Measurements from ENCODE around the gene SLC15A3. TPM values are rescaled to one million over a fixed set of nuclear protein-coding genes. Genes with fewer than 3 reads are reported as not detected.
A peak's percentile ranks its signal among the peaks of the same experiment; 100 is the strongest.

Gene SLC15A3
- total RNA-seq, 1 experiment from 2014 or later, result 10.2 TPM

GRCh38 chr11:60906132-60906972 lies 45.6 kb downstream of the SLC15A3 start, which contains the start of gene PRPF19 (continued):
- TF ChIP-seq USF1 (CRISPR knock-in tag; IDR thresholded peaks at IDR 0.05) (peak; percentile 57; the same call in 1 of the 2 replicates), ESRRA (CRISPR knock-in tag; IDR thresholded peaks at IDR 0.05; ENCODE audit: borderline replicate concordance) (peak; percentile 37; the same call in 1 of the 2 replicates), ZNF263 (CRISPR knock-in tag; IDR thresholded peaks at IDR 0.05; ENCODE audit: low read depth) (no peak), FOXK1 (CRISPR knock-in tag; IDR thresholded peaks at IDR 0.05) (peak; percentile 65), CREB1 (CRISPR knock-in tag; IDR thresholded peaks at IDR 0.05) (no peak), ZNF416 (CRISPR knock-in tag; IDR thresholded peaks at IDR 0.05) (no peak), ZNF671 (CRISPR knock-in tag; IDR thresholded peaks at IDR 0.05) (no peak), ZSCAN18 (CRISPR knock-in tag; IDR thresholded peaks at IDR 0.05) (no peak), OVOL2 (CRISPR knock-in tag; IDR thresholded peaks at IDR 0.05; ENCODE audit: borderline replicate concordance) (no peak), SMAD3 (CRISPR knock-in tag; IDR thresholded peaks at IDR 0.05; ENCODE audit: borderline replicate concordance) (peak; percentile 74; the same call in 1 of the 2 replicates), IRF1 (CRISPR knock-in tag; IDR thresholded peaks at IDR 0.05) (no peak), PREB (CRISPR knock-in tag; IDR thresholded peaks at IDR 0.05; ENCODE audit: borderline replicate concordance) (no peak), ZNF532 (CRISPR knock-in tag; IDR thresholded peaks at IDR 0.05; ENCODE audit: borderline replicate concordance) (no peak), PRDM15 (CRISPR knock-in tag; IDR thresholded peaks at IDR 0.05) (no peak), CTCF (IDR thresholded peaks at IDR 0.05) (no peak), JAZF1 (CRISPR knock-in tag; IDR thresholded peaks at IDR 0.05) (no peak), FOXJ3 (CRISPR knock-in tag; IDR thresholded peaks at IDR 0.05; ENCODE audit: borderline replicate concordance) (no peak), FOXP4 (CRISPR knock-in tag; IDR thresholded peaks at IDR 0.05) (0 out of 2 replicates have a peak, but pooled peaks have one; percentile 52), MLX (CRISPR knock-in tag; IDR thresholded peaks at IDR 0.05) (no peak)
